HepG2 (cell line): Measurements from ENCODE around the gene RPL6. TPM values are rescaled to one million over a fixed set of nuclear protein-coding genes. Genes with fewer than 3 reads are reported as not detected.

ENCODE experiments used
- CEBPB ChIP-seq: IDR thresholded peaks from 2 replicates; pipeline ENCODE4 v1.6.1; 2011; ENCODE audit warnings: low read depth, low read length, improper control_type of control experiment, borderline replicate concordance
- ELF3 ChIP-seq: IDR thresholded peaks from 2 replicates; pipeline ENCODE4 v1.6.1; 2016; ENCODE audit warnings: missing genetic modification reagents, missing compliant biosample characterization
- ZNF180 ChIP-seq: sonication (generic); formaldehyde crosslinking; IDR thresholded peaks from 2 replicates; pipeline ENCODE4 v1.4.0; 2020; ENCODE audit warnings: low read depth, missing genetic modification reagents, borderline replicate concordance
- ZNF367 ChIP-seq: sonication (generic); formaldehyde crosslinking; IDR thresholded peaks from 2 replicates; pipeline ENCODE4 v1.4.0; 2020; ENCODE audit warnings: missing genetic modification reagents, borderline replicate concordance
- polyA plus RNA-seq, 8 experiments: library from polyadenylated mRNA; depleted of rRNA in 3 of 8; stranded (reverse) in 7 of 8; unstranded in 1 of 8; fragments of >200 nt; fragmentation: Illumina TruSeq in 4 of 8; extraction: Trizol in 4 of 8; gene quantifications; 2 replicates each; pipeline versions ENCODE4 v1.2.1 to v1.2.3, GENCODE V29; 2011 to 2016; ENCODE audit warnings: low read depth in 4 of 8, missing spikeins in 1 of 8, mixed read lengths in 1 of 8; ENCODE audit not compliant: insufficient read depth in 1 of 8
- total RNA-seq, 5 experiments: library from RNA; depleted of rRNA; stranded (reverse); fragments of >200 nt; fragmentation: Illumina TruSeq; extraction: Trizol; gene quantifications; 2 replicates each; pipeline ENCODE4 v1.2.3, GENCODE V29; 2016; ENCODE audit warnings: low read depth in 1 of 5
- TF ChIP-seq, protein P1 (sequence below): fragments of 450-650 bp; IDR thresholded peaks from 2 replicates; pipeline ENCODE4 v1.6.1; 2017; ENCODE audit warnings: mild to moderate bottlenecking
- TF ChIP-seq, protein P2 (sequence below): sonication (generic); formaldehyde crosslinking; IDR thresholded peaks from 2 replicates; pipeline ENCODE4 v1.4.0; 2020; ENCODE audit warnings: missing genetic modification reagents

The RPL6 gene
- total and polyA plus RNA-seq, 2 of the 13 experiments (the other 11 are each of a cell fraction or from before 2014, with no cell fraction given): 1,551 to 1,719 TPM

DNA sequence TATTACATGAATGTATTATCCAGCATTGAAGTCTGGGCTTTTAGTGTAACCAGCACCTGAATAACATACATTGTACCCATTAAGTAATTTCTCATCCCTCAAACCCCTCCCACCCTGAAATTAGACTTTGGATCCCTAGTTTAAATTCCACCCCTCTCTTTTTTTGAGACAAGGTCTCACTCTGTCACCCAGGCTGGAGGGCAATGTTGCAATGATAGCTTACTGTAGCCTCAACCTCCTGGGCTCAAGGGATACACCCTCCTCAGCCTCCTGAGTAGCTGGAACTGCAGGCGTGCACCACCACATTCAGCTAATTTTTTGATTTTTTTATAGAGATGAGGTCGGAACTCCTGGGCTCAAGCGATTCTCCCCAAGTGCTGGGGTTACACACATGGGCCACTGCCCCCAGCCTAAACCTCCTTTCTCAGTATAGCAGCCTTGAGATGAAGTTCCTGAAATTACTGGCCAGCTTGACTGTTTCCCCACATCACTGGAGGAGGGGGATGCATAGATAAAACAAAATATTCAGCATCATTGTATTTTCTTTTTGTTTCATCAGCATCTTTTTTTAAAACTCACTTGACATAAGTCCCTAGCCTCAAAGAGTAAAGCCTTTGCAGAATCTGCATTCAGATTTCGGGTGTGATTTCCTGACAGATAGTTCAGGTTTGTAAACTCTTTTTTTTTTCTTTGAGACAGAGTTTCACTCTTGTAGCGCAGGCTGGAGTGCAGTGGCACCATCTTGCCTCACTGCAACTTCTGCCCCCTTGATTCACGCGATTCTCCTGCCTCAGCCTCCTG, 16.4 kb upstream of the RPL6 start (continued):
- TF ChIP-seq, protein P1, sequence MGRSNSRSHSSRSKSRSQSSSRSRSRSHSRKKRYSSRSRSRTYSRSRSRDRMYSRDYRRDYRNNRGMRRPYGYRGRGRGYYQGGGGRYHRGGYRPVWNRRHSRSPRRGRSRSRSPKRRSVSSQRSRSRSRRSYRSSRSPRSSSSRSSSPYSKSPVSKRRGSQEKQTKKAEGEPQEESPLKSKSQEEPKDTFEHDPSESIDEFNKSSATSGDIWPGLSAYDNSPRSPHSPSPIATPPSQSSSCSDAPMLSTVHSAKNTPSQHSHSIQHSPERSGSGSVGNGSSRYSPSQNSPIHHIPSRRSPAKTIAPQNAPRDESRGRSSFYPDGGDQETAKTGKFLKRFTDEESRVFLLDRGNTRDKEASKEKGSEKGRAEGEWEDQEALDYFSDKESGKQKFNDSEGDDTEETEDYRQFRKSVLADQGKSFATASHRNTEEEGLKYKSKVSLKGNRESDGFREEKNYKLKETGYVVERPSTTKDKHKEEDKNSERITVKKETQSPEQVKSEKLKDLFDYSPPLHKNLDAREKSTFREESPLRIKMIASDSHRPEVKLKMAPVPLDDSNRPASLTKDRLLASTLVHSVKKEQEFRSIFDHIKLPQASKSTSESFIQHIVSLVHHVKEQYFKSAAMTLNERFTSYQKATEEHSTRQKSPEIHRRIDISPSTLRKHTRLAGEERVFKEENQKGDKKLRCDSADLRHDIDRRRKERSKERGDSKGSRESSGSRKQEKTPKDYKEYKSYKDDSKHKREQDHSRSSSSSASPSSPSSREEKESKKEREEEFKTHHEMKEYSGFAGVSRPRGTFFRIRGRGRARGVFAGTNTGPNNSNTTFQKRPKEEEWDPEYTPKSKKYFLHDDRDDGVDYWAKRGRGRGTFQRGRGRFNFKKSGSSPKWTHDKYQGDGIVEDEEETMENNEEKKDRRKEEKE: no peak
- TF ChIP-seq ZNF180 (CRISPR knock-in tag) (no peak), ELF3 (CRISPR knock-in tag) (no peak), ZNF367 (CRISPR knock-in tag) (no peak), CEBPB (peak; percentile 25; the same call in 1 of the 2 replicates)
- TF ChIP-seq, protein P2, sequence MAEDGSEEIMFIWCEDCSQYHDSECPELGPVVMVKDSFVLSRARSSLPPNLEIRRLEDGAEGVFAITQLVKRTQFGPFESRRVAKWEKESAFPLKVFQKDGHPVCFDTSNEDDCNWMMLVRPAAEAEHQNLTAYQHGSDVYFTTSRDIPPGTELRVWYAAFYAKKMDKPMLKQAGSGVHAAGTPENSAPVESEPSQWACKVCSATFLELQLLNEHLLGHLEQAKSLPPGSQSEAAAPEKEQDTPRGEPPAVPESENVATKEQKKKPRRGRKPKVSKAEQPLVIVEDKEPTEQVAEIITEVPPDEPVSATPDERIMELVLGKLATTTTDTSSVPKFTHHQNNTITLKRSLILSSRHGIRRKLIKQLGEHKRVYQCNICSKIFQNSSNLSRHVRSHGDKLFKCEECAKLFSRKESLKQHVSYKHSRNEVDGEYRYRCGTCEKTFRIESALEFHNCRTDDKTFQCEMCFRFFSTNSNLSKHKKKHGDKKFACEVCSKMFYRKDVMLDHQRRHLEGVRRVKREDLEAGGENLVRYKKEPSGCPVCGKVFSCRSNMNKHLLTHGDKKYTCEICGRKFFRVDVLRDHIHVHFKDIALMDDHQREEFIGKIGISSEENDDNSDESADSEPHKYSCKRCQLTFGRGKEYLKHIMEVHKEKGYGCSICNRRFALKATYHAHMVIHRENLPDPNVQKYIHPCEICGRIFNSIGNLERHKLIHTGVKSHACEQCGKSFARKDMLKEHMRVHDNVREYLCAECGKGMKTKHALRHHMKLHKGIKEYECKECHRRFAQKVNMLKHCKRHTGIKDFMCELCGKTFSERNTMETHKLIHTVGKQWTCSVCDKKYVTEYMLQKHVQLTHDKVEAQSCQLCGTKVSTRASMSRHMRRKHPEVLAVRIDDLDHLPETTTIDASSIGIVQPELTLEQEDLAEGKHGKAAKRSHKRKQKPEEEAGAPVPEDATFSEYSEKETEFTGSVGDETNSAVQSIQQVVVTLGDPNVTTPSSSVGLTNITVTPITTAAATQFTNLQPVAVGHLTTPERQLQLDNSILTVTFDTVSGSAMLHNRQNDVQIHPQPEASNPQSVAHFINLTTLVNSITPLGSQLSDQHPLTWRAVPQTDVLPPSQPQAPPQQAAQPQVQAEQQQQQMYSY (CRISPR knock-in tag): no peak
- TF ChIP-seq, all 625 proteins: peak for 8
